Stimulated activated CD8-positive, alpha-beta memory T cell treated with anti-CD3 and anti-CD28 coated beads, Interleukin-12 subunit alpha, Interleukin-12 subunit beta, amount 100 ng/mL, for 24 hours (primary cell): ENCODE data around the gene MAPKAP1.

Source experiments
- DNase-seq: peaks from one replicate; pipeline ENCODE4 v3.0.0-alpha.2; 2020; ENCODE audit errors: extremely low read depth

Gene MAPKAP1

DNA sequence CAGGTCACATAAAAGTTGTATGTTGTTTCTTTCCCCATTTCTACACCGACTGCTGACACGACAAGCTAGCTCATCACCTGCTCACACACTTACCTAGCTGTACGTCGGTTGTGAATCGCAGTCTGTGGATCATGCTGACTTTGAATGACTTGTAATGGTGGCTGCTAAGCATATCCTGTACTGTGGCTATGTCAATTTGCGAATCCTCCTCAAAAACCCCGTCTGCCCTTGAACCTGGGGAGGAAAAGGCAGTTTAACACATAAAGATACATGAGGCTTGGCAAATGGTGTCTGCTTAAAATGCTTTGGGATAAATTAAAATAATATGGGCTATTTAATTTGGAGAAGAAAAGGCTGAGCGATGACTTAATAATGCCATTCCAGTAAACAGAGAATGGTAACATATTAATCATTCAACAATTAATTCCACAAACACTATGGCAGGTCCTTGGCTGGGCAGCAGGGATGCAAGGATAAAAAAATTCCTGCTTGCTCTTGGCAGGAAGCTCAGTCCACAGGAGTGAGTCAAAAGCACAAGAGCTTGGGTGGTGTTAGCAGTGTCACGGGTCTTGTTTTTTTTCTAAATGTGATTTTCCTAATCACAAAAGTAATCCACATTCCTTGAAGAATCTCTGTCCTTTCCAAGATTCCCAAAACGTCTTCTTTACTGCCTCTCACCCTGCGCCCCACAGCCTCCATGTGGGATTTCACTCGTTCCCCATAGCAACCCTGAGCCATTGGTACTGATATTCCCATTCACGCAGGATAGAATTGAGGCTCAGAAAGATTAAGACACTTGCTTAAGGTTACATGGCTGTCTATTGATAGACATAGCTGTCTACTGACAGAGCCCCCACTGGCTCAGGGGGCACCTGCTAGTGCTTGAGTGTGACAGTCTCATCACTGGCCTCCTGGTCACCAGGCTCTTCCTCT lies 222.4 kb downstream of the MAPKAP1 start:
- DNase-seq: no peak

DNA sequence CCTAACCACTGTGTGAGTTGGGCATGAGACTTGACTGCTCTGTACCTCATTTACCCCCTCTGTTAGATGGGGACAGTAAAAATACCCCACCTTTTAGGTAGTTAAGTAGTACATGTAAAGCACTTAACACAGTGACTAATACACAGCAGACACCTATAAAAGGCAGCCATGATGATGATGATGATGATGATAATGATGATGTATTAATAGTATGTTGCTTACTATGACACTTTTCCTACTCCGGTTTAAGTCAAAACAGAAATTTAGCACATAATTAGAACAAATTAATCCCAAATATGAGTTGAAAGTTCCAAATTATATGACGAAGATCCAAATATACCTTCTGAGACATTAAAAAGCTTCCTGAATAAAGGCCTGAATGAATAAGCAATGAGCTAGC lies 223.3 kb downstream of the MAPKAP1 start:
- DNase-seq: no peak

DNA sequence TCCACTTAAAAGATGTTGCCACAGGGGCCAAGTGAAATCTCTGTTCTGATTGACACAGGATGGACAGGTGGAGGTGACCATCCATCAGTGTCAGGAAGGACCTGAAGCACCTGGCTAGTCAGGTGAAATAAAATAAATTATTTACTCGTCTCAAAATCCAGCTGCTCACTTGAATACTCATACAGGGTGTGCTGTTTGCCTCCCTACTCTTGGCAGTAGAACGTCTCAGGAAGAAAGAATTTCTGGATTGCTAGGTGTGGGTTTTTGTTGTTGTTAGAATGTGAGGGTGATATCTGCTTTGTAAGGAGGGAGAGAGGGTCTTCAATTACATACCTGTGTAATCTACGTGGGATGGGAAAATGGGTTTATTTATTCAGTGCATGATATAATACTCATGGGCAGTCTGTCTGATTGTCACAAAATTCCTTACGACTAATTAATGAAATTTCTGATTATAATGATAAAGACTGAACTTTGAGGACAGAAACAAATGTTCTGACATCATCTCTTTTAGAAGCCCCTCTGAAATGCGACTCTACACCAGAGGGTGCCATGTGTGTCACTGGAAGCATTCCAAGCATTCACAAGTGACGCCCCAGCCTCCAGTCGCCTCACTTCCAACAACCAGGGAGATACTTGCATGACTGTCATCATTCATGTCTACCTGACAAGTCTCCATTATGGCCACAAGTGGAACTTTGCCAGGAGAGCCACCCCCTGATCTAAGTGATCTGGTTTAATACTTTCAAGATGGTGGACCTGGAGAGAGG lies 227.0 kb downstream of the MAPKAP1 start:
- no peak for DNase-seq

DNA sequence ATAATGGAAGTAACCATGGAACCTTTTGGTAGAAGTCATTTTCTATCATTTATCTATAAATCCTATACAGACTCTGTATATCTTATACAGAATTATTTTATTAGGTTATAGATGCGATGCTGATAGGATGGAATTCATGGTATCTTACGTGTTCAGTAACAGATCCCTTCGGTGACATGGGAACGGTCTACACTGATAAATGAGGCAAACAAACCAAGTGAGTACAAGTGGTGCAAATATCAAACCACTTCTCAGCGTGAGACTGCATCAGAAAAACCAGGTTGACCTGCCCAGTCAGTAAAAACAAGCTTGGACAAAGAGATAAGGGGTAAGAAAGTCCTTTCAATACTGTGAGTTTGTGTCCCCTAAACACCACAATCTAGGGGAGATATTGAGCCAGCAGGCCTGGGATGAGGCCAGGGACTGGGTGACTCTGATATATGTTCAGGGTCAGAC lies 229.9 kb downstream of the MAPKAP1 start:
- no peak for DNase-seq

DNA sequence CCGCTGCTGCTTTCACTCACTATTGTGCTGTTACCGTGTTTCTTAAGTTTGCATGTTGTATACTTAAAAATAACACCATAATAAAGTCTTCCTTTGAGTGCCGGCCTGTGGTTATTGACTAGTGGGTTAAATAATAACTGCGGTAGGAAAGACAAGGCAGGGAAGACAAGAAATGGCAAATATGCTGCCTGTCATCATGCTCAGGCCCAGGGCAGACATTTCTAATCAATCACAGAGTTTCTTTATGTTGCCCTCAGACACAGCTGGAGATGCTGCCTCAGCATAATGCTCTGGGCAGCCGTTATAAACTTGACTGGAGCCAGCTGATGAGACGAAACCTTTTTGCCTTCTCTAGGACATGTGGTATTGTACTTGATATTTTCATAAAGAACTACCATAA lies 230.4 kb downstream of the MAPKAP1 start:
- no peak for DNase-seq

DNA sequence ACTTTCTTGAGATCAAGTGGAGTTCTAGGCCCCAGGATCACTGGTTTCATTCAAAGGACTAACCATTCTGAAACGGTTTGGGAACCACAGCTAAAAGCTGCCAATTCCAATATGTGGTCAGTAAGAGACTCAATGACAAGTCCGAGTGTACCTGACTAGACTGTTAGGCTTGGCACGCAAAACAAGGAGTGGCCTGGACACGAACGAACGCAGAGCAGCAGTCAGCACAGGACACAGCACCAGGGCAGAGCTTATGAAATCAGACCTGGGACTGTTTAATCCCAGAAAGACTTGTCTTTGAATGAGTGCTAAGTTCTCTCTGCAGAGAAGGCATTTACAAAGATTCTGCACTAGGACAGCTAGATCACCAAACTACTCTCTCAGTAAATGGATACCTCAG lies 231.6 kb downstream of the MAPKAP1 start:
- DNase-seq: no peak

DNA sequence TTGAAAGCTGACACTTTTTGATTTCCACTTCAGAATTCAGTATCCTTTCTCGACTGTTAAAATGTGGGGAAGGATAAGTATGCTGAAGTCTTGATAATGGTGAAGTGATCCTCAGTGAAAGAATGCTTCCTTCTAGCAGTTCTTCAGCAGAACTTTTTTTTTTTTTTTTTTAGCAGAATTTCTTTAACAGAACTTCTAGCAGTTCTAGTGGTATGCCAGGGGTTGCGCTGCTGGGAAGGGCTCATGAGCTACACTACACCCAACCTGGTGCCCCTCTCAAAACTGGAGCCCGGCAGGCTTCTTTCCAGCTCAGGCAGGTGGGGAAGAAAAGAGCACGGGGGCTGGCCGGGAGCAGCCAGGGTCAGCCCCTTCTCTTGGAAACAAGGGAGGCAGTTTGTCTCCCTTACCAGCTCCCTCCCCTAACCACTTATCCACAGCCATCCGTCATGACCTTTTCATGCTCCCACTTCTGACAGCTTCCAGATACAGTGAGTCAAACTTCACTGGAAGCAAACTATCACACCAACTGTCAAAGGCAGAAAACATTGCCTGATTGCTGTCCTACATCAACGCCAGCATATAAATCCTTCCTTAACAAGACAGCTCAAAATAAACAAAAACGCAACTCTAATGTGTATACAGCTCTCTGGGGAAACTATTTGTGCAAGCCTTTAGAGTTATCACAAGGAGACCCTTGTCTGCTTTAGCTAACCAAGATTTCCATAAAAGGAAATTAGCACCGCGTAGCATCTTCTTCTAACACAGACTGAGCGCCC lies 233.9 kb downstream of the MAPKAP1 start:
- DNase-seq: no peak

DNA sequence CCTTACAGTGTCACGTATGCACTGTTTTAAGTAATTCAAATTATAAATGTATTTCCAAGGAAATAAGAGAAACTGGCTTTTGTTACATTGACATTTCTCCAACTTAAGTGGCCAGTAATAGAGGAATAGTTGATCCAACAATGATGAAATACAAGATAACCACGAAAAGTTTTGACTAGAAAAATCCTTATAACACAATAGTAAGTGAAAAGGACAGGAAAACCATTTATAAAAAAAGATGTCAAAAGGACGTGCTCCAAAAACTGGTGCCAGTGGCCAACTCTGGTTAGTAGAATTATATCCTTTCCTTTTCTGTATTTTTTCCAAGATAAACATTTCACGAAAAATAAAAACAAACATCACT lies 234.5 kb downstream of the MAPKAP1 start:
- no peak for DNase-seq

DNA sequence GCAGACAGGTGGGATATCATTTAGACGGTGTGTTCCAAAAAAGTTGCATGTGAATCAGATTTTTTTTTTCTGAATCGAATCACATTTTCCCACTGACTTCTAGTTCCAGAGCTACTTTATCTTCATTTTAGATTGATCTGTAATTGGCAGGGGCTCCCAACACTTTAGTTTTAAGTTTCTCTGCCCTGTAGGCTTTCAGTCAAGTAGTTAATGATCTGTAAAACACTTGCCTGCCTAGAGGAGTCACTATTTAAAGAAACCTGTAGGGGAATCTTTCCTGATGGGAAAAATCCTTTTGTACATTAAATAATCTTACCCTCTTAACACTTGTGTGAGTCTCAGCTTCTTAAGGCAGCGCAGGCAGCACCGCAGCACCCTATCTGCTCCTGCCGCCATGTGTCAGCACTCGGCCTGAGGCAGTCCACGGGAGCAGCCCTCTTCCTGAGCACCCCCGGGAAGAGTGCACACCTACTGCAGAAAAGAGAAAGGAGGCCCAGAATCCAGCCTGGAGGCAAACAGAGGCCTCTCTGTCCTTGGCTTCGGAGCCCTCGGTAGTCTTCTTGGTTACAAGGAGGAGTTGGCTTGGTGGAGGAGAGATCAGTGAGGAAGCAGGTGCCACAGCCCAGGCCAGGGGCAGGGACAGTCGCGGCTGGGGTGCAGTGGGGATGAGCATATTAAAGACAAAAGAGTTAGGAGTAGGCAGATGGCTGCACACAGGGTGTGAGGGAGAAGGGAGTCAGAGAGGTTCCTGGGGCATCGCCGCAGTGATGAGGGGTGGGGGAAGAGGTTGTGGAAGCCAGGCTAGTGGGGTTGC lies 236.0 kb downstream of the MAPKAP1 start:
- no peak for DNase-seq

DNA sequence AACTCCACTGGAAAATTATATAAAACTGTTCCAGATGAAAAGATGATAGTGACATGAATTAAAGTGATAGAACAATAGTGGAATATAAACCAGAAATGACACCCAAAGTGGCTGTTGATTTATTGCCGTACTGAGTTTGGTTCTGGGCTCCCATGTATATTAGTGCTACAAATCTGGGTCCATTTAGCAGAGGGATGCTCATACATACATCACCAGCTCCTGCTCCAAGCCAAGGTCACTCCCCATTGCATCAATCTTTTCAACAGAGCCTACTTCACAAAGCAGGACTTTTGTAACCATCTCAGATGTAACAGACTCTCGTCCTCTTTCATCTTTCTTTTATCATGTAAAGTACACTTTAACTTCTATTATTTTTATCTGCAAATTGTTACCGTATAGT lies 236.8 kb downstream of the MAPKAP1 start:
- DNase-seq: no peak

DNA sequence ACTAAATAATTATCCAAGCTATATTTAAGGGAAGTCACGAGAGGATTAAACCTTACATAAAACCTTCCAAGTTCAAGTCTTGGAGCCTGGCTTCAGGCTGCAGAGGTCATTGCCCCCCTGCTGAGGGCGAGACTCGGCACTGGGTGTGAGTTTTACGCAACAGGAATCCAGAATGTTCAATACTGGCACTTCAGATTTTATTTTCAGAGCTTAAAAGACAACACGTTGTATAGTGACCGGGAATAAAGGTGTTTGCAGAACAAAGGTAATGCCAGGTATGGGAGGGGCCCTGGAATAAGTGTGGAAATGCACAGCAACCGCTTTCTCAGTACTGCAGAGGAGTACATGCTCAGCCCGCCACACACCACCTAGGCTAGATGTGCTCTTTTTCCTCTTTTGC lies 238.4 kb downstream of the MAPKAP1 start:
- DNase-seq: no peak

DNA sequence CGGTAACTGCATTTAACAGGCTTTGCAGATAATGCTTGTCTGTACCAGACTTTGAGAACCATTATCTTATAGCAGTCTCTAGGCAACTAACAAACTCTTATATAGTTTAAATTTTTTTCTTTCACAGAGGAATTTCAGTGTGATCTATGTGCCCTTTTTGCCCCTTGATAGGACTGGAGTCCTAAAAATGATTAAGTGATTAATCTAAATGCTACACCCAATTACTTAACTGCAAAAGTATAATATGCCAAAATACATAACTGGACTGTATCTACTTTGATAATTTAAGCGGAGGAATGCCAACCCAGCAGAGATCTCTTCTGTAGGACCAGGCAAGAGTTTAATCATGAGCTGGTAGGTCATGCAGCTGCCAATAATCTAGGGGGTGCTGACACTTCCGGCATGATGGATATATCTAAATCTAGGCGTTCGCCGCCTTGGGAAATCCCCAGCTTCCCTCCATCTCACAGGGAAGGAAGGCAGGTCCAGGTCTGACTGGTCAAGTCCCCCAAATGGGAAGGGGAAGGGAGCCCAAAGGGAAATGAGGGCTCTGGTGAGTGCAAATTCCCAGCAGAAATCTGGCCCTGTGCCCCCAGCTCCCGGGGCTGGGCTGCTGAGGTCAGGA lies 239.8 kb downstream of the MAPKAP1 start:
- DNase-seq: no peak

DNA sequence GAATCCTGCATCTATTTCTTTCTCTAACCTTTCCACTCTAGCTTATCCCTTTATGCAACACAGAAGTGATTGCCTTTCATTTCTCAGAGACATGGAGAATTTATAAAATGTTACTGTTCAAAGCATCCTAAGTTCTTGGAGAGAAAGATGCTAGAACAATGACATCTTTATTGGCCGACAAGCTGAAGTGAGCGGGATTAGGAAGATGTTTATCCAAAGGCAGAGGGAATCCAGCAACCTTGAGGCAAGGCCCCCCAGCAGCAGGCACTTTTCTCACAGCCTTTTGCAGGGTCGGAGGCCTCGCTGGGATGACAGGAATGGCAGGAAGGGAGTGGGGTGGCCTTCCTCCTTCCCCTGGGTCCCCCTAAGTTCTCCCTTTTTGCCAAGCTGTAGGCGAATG lies 240.6 kb downstream of the MAPKAP1 start:
- DNase-seq: no peak

DNA sequence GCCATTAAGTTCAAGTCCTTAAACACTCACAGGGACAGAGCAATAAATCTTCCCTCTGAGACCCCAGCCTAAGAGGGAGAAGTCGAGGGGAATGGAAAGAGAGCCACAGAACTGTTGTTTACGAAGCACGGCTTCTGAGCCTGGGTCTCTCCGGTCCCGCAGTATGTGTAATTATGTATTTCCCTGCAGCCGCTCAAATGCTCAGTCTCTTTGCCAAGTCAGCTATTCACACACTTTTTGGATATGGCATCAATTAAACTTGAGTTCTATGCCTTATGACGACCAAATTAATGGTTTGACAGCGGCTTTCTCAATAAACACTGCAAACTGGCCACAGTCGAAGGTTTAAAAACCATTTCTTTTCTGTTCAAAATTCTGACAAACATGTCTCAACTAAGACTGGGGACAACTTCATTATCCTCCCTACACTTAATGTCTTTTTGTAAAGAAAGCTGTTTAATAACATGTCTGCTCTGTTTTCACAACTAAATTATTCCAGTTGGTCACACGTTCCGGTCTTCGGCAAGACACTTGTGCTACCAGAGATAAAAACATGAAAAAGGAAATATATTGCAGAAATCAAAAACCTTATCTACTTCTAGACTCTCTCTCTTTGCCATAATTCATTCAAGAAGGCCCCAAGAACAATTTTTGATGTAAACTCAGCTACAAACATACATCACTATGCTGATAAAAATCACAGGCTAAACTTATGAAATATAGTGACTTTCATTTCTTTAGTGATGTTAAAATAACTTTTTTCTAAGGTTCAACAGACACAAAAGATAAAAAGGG lies 242.2 kb downstream of the MAPKAP1 start:
- DNase-seq: no peak

DNA sequence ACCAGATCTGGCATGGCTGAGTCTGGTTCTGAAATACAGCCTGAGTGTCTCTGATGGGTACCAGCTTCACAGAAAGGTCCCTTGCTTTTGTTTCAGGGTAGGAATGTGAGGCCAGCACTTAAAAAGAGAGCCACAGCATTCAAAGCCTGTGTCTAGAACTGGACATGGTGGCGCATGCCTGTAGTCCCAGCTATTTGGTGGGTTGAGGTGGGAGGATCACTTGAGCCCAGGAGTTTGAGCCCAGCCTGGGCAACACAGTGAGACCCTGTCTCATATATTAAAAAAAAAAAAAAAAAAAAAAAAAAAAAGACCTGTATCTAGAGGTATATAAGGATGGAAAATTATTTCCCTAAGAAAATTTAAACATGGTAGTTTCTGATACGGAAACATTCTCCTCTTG lies 243.1 kb downstream of the MAPKAP1 start:
- no peak for DNase-seq

DNA sequence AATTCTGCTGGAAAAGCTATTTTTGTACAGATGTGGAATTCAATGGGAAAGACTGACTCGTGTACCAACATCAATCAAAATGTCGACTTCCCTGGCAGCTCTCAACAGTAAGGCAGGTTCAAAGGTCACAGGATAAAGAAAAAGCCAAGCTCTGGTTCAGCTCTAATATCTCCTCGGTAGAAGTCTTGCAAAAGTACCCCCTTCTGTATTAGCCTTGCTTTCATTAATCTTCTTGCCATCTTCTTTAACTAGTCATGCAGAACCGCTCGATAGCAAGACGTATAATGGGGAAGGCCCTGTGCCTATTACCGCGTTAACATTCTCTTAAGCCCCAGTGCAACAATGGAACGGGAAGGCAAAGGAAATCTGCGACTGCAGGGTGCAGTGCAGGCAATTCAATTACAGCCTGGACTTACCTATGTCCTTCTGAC lies 244.1 kb downstream of the MAPKAP1 start:
- DNase-seq: no peak

DNA sequence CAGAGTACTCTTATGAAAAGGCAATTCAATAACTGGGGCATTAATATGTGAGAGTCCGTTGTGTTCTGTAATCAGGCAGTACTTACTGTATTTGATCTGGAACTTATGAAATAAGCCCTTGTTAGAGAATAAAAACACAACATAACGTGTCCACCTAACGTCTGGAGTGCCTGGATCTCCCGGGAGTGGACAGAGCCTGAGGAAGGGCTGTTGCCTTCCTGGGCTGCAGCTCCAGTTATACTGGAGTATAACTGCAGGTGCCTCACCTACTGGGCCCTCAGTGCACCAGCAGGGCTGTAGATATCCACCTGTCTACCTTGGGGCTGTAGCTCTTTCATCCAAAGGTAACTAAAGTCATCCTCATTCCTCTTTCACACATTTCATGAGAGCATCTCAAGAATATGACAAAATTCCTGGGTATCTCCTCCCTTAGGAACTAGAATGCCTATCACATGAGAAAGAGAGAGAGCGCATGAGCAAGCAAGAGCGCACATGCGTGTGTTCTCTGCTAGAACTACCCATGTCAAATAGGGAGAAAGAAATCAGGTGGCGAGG lies 245.3 kb downstream of the MAPKAP1 start:
- DNase-seq: no peak

DNA sequence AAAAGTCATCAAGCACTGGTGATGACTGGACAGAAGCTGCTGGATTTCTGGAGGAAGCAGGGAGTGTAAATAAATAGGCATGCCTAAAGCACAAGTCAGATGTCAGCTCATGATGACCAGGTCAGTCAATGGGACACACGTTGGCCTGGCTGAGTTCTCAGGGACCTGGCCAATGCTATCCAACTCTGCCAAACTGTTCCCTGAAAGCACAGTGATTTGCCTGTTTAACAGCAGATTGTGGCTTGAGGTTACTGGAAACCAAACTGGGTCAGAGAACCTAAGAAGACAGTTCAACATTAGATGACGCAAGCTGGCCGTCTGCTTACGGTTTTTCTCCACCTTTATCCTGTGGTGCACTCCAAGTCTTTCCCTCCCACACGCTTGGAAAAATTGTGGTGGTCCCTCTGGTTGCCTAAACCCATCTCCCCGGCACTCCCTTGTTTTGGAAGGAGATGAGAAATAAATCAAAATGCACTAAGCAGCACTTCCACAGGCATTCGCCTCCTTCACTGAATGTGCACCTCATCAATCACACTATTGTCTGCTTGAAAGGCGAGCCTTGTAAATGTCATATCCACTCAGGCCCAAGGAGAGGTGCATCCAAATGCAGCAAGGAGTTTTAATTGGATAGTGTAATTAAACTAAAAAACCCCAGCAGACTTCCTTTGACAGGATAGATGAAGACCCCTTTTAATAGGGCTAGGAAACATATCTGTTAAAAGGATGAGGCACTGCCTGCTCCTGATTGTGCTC lies 245.9 kb downstream of the MAPKAP1 start:
- no peak for DNase-seq

DNA sequence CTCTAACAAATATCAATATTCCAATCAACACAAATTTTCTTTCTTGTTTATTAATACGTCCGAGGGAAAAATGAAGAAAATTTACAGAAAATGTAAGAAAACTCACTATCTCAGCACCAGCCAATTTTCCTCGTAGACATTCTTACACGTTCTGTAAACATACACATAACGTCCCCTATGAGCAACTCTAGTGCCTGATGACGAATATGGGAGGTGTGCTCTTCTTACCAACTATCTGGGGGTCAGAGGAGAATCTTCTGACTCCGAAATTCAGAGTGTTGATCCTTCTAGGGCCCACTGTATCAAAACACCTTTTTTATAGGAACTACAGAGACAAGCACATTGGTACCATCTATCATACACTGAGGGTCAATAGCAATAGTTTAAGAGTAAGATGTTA lies 246.7 kb downstream of the MAPKAP1 start:
- DNase-seq: no peak
